ENCODE results near the gene MMP12.

DNA sequence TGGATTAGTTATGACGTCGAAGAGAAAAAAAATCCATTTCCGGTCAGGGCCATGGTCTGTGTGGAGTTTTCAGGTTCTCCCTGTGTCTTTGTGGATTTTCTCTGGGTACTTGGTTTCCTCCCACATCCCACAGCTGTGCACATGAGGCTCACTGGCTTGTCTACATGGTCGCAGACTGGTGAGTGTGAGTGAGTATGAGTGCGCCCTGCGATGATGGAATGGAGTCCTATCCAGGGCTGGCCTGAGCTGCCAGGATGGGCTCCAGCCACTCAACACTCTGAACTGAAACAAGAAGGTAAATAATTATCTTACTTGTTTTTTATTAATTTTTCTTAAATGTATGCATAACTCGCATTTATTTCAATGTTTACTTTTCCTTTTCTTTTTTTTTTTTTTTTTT lies 42.2 kb downstream of the MMP12 start:
- TF ChIP-seq, protein P1, sequence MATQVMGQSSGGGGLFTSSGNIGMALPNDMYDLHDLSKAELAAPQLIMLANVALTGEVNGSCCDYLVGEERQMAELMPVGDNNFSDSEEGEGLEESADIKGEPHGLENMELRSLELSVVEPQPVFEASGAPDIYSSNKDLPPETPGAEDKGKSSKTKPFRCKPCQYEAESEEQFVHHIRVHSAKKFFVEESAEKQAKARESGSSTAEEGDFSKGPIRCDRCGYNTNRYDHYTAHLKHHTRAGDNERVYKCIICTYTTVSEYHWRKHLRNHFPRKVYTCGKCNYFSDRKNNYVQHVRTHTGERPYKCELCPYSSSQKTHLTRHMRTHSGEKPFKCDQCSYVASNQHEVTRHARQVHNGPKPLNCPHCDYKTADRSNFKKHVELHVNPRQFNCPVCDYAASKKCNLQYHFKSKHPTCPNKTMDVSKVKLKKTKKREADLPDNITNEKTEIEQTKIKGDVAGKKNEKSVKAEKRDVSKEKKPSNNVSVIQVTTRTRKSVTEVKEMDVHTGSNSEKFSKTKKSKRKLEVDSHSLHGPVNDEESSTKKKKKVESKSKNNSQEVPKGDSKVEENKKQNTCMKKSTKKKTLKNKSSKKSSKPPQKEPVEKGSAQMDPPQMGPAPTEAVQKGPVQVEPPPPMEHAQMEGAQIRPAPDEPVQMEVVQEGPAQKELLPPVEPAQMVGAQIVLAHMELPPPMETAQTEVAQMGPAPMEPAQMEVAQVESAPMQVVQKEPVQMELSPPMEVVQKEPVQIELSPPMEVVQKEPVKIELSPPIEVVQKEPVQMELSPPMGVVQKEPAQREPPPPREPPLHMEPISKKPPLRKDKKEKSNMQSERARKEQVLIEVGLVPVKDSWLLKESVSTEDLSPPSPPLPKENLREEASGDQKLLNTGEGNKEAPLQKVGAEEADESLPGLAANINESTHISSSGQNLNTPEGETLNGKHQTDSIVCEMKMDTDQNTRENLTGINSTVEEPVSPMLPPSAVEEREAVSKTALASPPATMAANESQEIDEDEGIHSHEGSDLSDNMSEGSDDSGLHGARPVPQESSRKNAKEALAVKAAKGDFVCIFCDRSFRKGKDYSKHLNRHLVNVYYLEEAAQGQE (IDR thresholded peaks at IDR 0.05; ENCODE audit: unreplicated experiment) = no peak
- TF ChIP-seq, protein P2, sequence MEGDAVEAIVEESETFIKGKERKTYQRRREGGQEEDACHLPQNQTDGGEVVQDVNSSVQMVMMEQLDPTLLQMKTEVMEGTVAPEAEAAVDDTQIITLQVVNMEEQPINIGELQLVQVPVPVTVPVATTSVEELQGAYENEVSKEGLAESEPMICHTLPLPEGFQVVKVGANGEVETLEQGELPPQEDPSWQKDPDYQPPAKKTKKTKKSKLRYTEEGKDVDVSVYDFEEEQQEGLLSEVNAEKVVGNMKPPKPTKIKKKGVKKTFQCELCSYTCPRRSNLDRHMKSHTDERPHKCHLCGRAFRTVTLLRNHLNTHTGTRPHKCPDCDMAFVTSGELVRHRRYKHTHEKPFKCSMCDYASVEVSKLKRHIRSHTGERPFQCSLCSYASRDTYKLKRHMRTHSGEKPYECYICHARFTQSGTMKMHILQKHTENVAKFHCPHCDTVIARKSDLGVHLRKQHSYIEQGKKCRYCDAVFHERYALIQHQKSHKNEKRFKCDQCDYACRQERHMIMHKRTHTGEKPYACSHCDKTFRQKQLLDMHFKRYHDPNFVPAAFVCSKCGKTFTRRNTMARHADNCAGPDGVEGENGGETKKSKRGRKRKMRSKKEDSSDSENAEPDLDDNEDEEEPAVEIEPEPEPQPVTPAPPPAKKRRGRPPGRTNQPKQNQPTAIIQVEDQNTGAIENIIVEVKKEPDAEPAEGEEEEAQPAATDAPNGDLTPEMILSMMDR (conservative IDR thresholded peaks at IDR 0.05; ENCODE audit: low read depth in 2 of 2) = no peak
- no peak for TF ChIP-seq CREB1 (CRISPR knock-in tag; IDR thresholded peaks at IDR 0.05; ENCODE audit: low read depth)
